HCT116 (cell line): ENCODE data around the gene PLEKHA6. TPM values are rescaled to one million over a fixed set of nuclear protein-coding genes. Genes with fewer than 3 reads are reported as not detected.

Source experiments
- ATAC-seq: fragments of 200-7000 bp; cut with Tn5 transposase; 2 replicates; pipeline ENCODE4 v1.9.1; 2020; ENCODE audit warnings: mild to moderate bottlenecking, moderate library complexity
- BruUV-seq: library from RNA; stranded (reverse); fragments of 400-500 nt; replicated peaks from 2 replicates; lab custom pipeline; 2021; lab: Mats Ljungman, UMichigan
- CTCF ChIA-PET: fragments of 300-600 bp; sonication (Branson Sonifier 250); formaldehyde crosslinking; loops from one replicate; lab custom pipeline; 2021; ENCODE audit warnings: antibody characterized with exemption; lab: Charles Lee
- POLR2A ChIA-PET: fragments of 300-600, 350-600 bp; sonication (Branson Sonifier 250); formaldehyde crosslinking; loops from one replicate; lab custom pipeline; 2021; ENCODE audit warnings: antibody characterized with exemption; lab: Charles Lee
- RAD21 ChIA-PET, 2 experiments: fragments of 300-600 bp; sonication (Branson Sonifier 250); formaldehyde crosslinking; loops; one replicate each; lab custom pipeline; 2023; ENCODE audit warnings: low total read pairs in 2 of 2; ENCODE audit not compliant: uncharacterized antibody in 2 of 2, unreplicated experiment in 2 of 2, low non-redundant PET in 1 of 2; lab: Charles Lee
- DNase-seq: peaks from one replicate; pipeline ENCODE4 v3.0.0-alpha.2; 2010; ENCODE audit warnings: low read depth, low spot score
- H2AFZ ChIP-seq: fragments of 200-600 bp; shearing (Covaris generic), sonication (generic); 2 replicates; pipeline ENCODE4 v1.6.1; 2017; ENCODE audit warnings: low read depth, mixed run types, mixed read lengths, antibody characterized with exemption, low read length; ENCODE audit not compliant: poor library complexity, severe bottlenecking
- H3K27ac ChIP-seq: 2 replicates; pipeline ENCODE4 v1.5.1; 2012; ENCODE audit warnings: low read depth, low read length
- H3K27me3 ChIP-seq: fragments of 200-600 bp; sonication (generic); 2 replicates; pipeline ENCODE4 v1.6.1; 2016; ENCODE audit warnings: mixed run types, low read length, mixed read lengths; ENCODE audit not compliant: insufficient read depth
- H3K36me3 ChIP-seq, 2 experiments: fragments of 200-500 bp in 1 of 2; fragments of 200-600 bp in 1 of 2; sonication (Bioruptor generic) in 1 of 2; sonication (generic) in 1 of 2; 2 replicates each; pipeline versions ENCODE4 v1.5.1 to v1.6.1; 2014 to 2016; ENCODE audit warnings: low read length in 2 of 2, inconsistent platforms in 1 of 2, mixed read lengths in 1 of 2, mixed run types in 1 of 2; ENCODE audit not compliant: insufficient read depth in 2 of 2, control insufficient read depth in 1 of 2
- H3K4me1 ChIP-seq, 2 experiments: fragments of 200-600 bp in 1 of 2; sonication (generic) in 1 of 2; 2 replicates each; pipeline versions ENCODE4 v1.5.1 to v1.6.1; 2012 to 2017; ENCODE audit warnings: low read length in 2 of 2, inconsistent platforms in 1 of 2, mild to moderate bottlenecking in 1 of 2, mixed read lengths in 1 of 2, mixed run types in 1 of 2, moderate library complexity in 1 of 2; ENCODE audit not compliant: insufficient read depth in 2 of 2, control insufficient read depth in 1 of 2
- H3K4me2 ChIP-seq: fragments of 200-600 bp; sonication (generic); 2 replicates; pipeline ENCODE4 v1.6.1; 2017; ENCODE audit warnings: mixed run types, low read length, mixed read lengths
- H3K4me3 ChIP-seq, 2 experiments: fragments of 200-600 bp in 1 of 2; sonication (generic) in 1 of 2; replicated peaks in 1 of 2; 2 replicates each; pipeline ENCODE4 v1.5.1; 2011 to 2016; ENCODE audit warnings: low read length in 2 of 2, control low read depth in 1 of 2, low read depth in 1 of 2, mild to moderate bottlenecking in 1 of 2, mixed read lengths in 1 of 2, mixed run types in 1 of 2
- H3K79me2 ChIP-seq: fragments of 200-600 bp; sonication (generic); 2 replicates; pipeline ENCODE4 v1.6.1; 2017; ENCODE audit warnings: mild to moderate bottlenecking, mixed run types, low read length, moderate library complexity, mixed read lengths; ENCODE audit not compliant: insufficient read depth
- H3K9ac ChIP-seq: fragments of 200-600 bp; sonication (generic); 2 replicates; pipeline ENCODE4 v1.6.1; 2016; ENCODE audit warnings: low read length, mixed read lengths
- H3K9me2 ChIP-seq: fragments of 200-600 bp; sonication (generic), shearing (Covaris generic); 2 replicates; pipeline ENCODE4 v1.6.1; 2017; ENCODE audit warnings: mixed run types, mild to moderate bottlenecking, moderate library complexity; ENCODE audit not compliant: insufficient read depth
- H3K9me3 ChIP-seq, 2 experiments: fragments of 200-500 bp in 1 of 2; fragments of 200-600 bp in 1 of 2; sonication (Bioruptor generic) in 1 of 2; sonication (generic) in 1 of 2; 2 replicates each; pipeline ENCODE4 v1.6.1; 2014 to 2017; ENCODE audit warnings: low read length in 2 of 2, mixed read lengths in 2 of 2, inconsistent platforms in 1 of 2, low read depth in 1 of 2, mild to moderate bottlenecking in 1 of 2, mixed run types in 1 of 2, moderate library complexity in 1 of 2; ENCODE audit not compliant: control insufficient read depth in 1 of 2, insufficient read depth in 1 of 2
- H4K20me1 ChIP-seq: fragments of 200-600 bp; sonication (generic), shearing (Covaris generic); 2 replicates; pipeline ENCODE4 v1.6.1; 2017; ENCODE audit warnings: mixed run types, mild to moderate bottlenecking, moderate library complexity; ENCODE audit not compliant: insufficient read depth
- EGR1 ChIP-seq: IDR thresholded peaks from 2 replicates; pipeline ENCODE4 v1.6.1; 2012; ENCODE audit warnings: low read depth
- EZH2 ChIP-seq: fragments of 200-600 bp; sonication (generic); IDR thresholded peaks from 2 replicates; pipeline ENCODE4 v1.6.1; 2017; ENCODE audit warnings: antibody characterized with exemption, mixed run types
- EZH2phosphoT487 ChIP-seq: fragments of 200-600 bp; IDR thresholded peaks from 2 replicates; pipeline ENCODE4 v1.6.1; 2018; ENCODE audit warnings: antibody characterized with exemption, borderline replicate concordance
- MAX ChIP-seq: IDR thresholded peaks from 2 replicates; pipeline ENCODE4 v1.6.1; 2012
- RAD21 ChIP-seq: IDR thresholded peaks from 2 replicates; pipeline ENCODE4 v1.6.1; 2012; ENCODE audit warnings: low read depth, mild to moderate bottlenecking
- REST ChIP-seq: IDR thresholded peaks from 2 replicates; pipeline ENCODE4 v1.6.1; 2012; ENCODE audit warnings: low read depth
- SIN3A ChIP-seq: IDR thresholded peaks from 2 replicates; pipeline ENCODE4 v1.6.1; 2012; ENCODE audit warnings: low read depth
- SP1 ChIP-seq: IDR thresholded peaks from 2 replicates; pipeline ENCODE4 v1.6.1; 2012; ENCODE audit warnings: low read depth
- SRF ChIP-seq: IDR thresholded peaks from 2 replicates; pipeline ENCODE4 v1.6.1; 2012; ENCODE audit warnings: low read depth
- TCF7L2 ChIP-seq: IDR thresholded peaks from 2 replicates; pipeline ENCODE4 v1.7.0; 2011; ENCODE audit warnings: borderline replicate concordance, inconsistent platforms; ENCODE audit not compliant: insufficient read depth, insufficient read length; ENCODE audit errors: extremely low read depth
- YY1 ChIP-seq: IDR thresholded peaks from 2 replicates; pipeline ENCODE4 v1.6.1; 2011; ENCODE audit warnings: low read length, low read depth, moderate library complexity, mild to moderate bottlenecking; ENCODE audit not compliant: insufficient replicate concordance; ENCODE audit errors: extremely low read depth
- ZFX ChIP-seq: fragments of 450-650 bp; IDR thresholded peaks from 2 replicates; pipeline ENCODE4 v1.6.1; 2017
- ZNF274 ChIP-seq: fragments of 200-500 bp; sonication (Bioruptor generic); IDR thresholded peaks from 2 replicates; pipeline ENCODE4 v1.6.1; 2014; ENCODE audit warnings: mild to moderate bottlenecking, low read depth, low read length, inconsistent platforms
- intact Hi-C: fragments of 100-400 bp; cut with micrococcal nuclease; formaldehyde crosslinking; loops from 2 replicates; pipeline ENCODE4 v1.10.0; 2022
- total RNA-seq: library from RNA; stranded (reverse); gene quantifications from one replicate; pipeline ENCODE4 v1.2.1, GENCODE V29; 2021; ENCODE audit not compliant: unreplicated experiment
- TF ChIP-seq, protein P1 (sequence below): IDR thresholded peaks from 2 replicates; pipeline ENCODE4 v1.6.1; 2011; ENCODE audit warnings: mild to moderate bottlenecking, low read length, moderate library complexity; ENCODE audit not compliant: insufficient replicate concordance; ENCODE audit errors: extremely low read depth

Gene PLEKHA6
- total RNA-seq, 1 experiment from 2014 or later = 13.1 TPM

DNA sequence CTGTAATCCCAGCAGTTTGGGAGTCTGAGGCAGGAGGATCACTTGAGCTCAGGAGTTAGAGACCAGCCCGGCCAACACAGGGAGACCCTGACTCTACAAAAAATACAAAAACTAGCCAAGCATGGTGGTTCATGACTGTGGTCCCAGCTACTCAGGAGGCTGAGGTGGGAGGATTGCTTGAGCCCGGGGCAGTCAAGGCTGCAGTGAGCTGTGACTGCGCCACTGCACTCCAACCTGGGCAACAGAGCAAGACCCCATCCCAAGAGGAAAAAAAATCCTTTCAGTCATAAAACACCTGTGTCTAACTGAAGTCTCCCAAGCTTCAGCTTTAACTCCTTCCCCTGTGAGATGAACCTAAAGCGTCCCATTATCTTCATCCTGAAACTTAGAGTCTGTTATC lies 112.9 kb downstream of the PLEKHA6 start:
- DNase-seq (no peak), ATAC-seq (no peak)
- no TSS peak for BruUV-seq
- no peak overlapping the region for H3K27ac ChIP-seq
- RAD21 ChIA-PET = interaction anchor here in 1 of 2 experiments (0.7 kb wide), 1 partner anchor 12 kb away, joined by 3 read pairs; no protein-coding TSS in a partner anchor
- CTCF ChIA-PET = no interaction called here
- no peaks in the 10 kb centered on the region for H3K27me3 ChIP-seq
- no peaks in the 10 kb centered on the region for H3K9me2 ChIP-seq
- no peak overlapping the region for H3K9ac ChIP-seq
- no peak overlapping the region for H3K4me2 ChIP-seq
- no peaks in the 10 kb centered on the region for H3K36me3 ChIP-seq
- TF ChIP-seq, protein P1, sequence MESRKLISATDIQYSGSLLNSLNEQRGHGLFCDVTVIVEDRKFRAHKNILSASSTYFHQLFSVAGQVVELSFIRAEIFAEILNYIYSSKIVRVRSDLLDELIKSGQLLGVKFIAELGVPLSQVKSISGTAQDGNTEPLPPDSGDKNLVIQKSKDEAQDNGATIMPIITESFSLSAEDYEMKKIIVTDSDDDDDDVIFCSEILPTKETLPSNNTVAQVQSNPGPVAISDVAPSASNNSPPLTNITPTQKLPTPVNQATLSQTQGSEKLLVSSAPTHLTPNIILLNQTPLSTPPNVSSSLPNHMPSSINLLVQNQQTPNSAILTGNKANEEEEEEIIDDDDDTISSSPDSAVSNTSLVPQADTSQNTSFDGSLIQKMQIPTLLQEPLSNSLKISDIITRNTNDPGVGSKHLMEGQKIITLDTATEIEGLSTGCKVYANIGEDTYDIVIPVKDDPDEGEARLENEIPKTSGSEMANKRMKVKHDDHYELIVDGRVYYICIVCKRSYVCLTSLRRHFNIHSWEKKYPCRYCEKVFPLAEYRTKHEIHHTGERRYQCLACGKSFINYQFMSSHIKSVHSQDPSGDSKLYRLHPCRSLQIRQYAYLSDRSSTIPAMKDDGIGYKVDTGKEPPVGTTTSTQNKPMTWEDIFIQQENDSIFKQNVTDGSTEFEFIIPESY = no peak
- TF ChIP-seq REST (no peak), ZNF274 (no peak), SRF (no peak), YY1 (no peak), RAD21 (no peak), EZH2phosphoT487 (no peak), SIN3A (no peak), TCF7L2 (no peak), ZFX (no peak), MAX (no peak), EGR1 (no peak), SP1 (no peak), EZH2 (no peak)
- H3K4me3 ChIP-seq = no peak overlapping the region
- POLR2A ChIA-PET = no interaction called here
- H3K79me2 ChIP-seq = no peaks in the 10 kb centered on the region
- H2AFZ ChIP-seq = no peak overlapping the region
- H3K4me1 ChIP-seq = no peaks in the 10 kb centered on the region
- intact Hi-C loops = no loop called here
- no peaks in the 10 kb centered on the region for H3K9me3 ChIP-seq
- no peaks in the 10 kb centered on the region for H4K20me1 ChIP-seq
